CD4-positive, alpha-beta T cell (primary cell): Measurements from ENCODE around the gene POLR2C. TPM values are rescaled to one million over a fixed set of nuclear protein-coding genes. Genes with fewer than 3 reads are reported as not detected.

Experiments used
- ATAC-seq: fragments of 200-7000 bp; cut with Tn5 transposase; one replicate; pipeline ENCODE4 v1.10.0; 2022; ENCODE audit warnings: mild to moderate bottlenecking; ENCODE audit not compliant: poor library complexity
- CTCF ChIA-PET: fragments of 350-600 bp; sonication (Branson Sonifier 250); formaldehyde crosslinking; loops from one replicate; lab custom pipeline; 2021; ENCODE audit warnings: antibody characterized with exemption, inconsistent platforms; lab: Charles Lee
- POLR2A ChIA-PET: fragments of 350-600 bp; sonication (Branson Sonifier 250); formaldehyde crosslinking; loops from one replicate; lab custom pipeline; 2021; ENCODE audit warnings: antibody characterized with exemption, inconsistent platforms; lab: Charles Lee
- DNase-seq, 14 experiments: peaks; one replicate each; pipeline ENCODE4 v3.0.0-alpha.2; 2013 to 2020; ENCODE audit warnings: mixed read lengths in 2 of 14
- H3K27ac ChIP-seq, 2 donors: one replicate each; pipeline versions ENCODE4 v1.5.1 to v1.7.0; 2013; ENCODE audit warnings: low read length in 2 of 2, low read depth in 1 of 2, mild to moderate bottlenecking in 1 of 2
- H3K27me3 ChIP-seq, 2 experiments: 1 replicate in 1 of 2; 2 replicates in 1 of 2; pipeline versions ENCODE4 v1.6.1 to v1.7.0; 2013; ENCODE audit warnings: low read length in 2 of 2, control low read depth in 1 of 2, mild to moderate bottlenecking in 1 of 2, moderate library complexity in 1 of 2; ENCODE audit not compliant: insufficient read depth in 2 of 2, control insufficient read depth in 1 of 2
- H3K36me3 ChIP-seq: one replicate; pipeline ENCODE4 v1.6.1; 2013; ENCODE audit warnings: low read length, control low read depth; ENCODE audit not compliant: insufficient read depth
- H3K4me1 ChIP-seq: one replicate; pipeline ENCODE4 v1.6.1; 2013; ENCODE audit warnings: low read length, control low read depth; ENCODE audit not compliant: insufficient read depth
- H3K4me3 ChIP-seq: one replicate; pipeline ENCODE4 v1.5.1; 2013; ENCODE audit warnings: mild to moderate bottlenecking, low read length, moderate library complexity
- H3K9me3 ChIP-seq, 2 experiments: 1 replicate in 1 of 2; 2 replicates in 1 of 2; pipeline versions ENCODE4 v1.6.1 to v1.7.0; 2013; ENCODE audit warnings: low read length in 2 of 2, mild to moderate bottlenecking in 2 of 2, control low read depth in 1 of 2, moderate library complexity in 1 of 2; ENCODE audit not compliant: control insufficient read depth in 1 of 2, insufficient read depth in 1 of 2
- H3K27ac Mint-ChIP-seq: one replicate; pipeline ENCODE4 v1.8.0; 2020; ENCODE audit warnings: mixed read lengths
- H3K27me3 Mint-ChIP-seq: one replicate; pipeline ENCODE4 v1.8.0; 2021; ENCODE audit warnings: mixed read lengths
- H3K36me3 Mint-ChIP-seq: one replicate; pipeline ENCODE4 v1.8.0; 2021; ENCODE audit warnings: low read depth, mixed read lengths
- H3K4me1 Mint-ChIP-seq: one replicate; pipeline ENCODE4 v1.8.0; 2021; ENCODE audit warnings: low read depth, mixed read lengths
- H3K4me3 Mint-ChIP-seq: one replicate; pipeline ENCODE4 v1.8.0; 2020; ENCODE audit warnings: mild to moderate bottlenecking, mixed read lengths
- H3K9me3 Mint-ChIP-seq: one replicate; pipeline ENCODE4 v1.8.0; 2020; ENCODE audit warnings: mixed read lengths
- CTCF ChIP-seq: fragments of 200-600 bp; IDR thresholded peaks from one replicate; pipeline ENCODE4 v1.8.0; 2022; ENCODE audit warnings: antibody characterized with exemption, mild to moderate bottlenecking
- intact Hi-C, 2 experiments: fragments of 100-400 bp; cut with DNase I in 1 of 2; cut with micrococcal nuclease in 1 of 2; formaldehyde crosslinking; loops; one replicate each; pipeline versions ENCODE4 v1.15.1 to v1.9.0; 2023 to 2025; cut with DNase I, micrococcal nuclease
- total RNA-seq, 174 experiments: library from RNA in 2 of 174; stranded (reverse) in 2 of 174; gene quantifications; one replicate each; pipeline ENCODE4 v1.2.3 and lab custom pipeline; 2021 to 2026

The POLR2C gene
- total RNA-seq, 2 experiments from 2014 or later, result 124 to 125 TPM

- no peak for TF ChIP-seq CTCF
- Histone ChIP-seq H3K36me3 (no peaks in the 10 kb centered on the region), H3K9me3 (no peaks in the 10 kb centered on the region), H3K4me1 (peaks cover 22% of the 10 kb centered on the region), H3K27ac (no peak overlapping the region), H3K27me3 (no peaks in the 10 kb centered on the region), H3K4me3 (peak overlapping the region; percentile 32)
- ChIA-PET CTCF (interaction anchor here (0.9 to 4.3 kb wide), 3 partner anchors 24 to 50 kb away, joined by 4 to 22 read pairs (median 8); partner anchors contain the start of genes CCDC102A and POLR2C), POLR2A (interaction anchor here (1.2 to 6.4 kb wide), 8 partner anchors 14 to 188 kb away, joined by 3 to 49 read pairs (median 4); partner anchors contain the start of genes CCDC102A and POLR2C)
- Mint-ChIP-seq H3K27me3 (no peaks in the 10 kb centered on the region), H3K4me1 (peaks cover 34% of the 10 kb centered on the region), H3K36me3 (no peaks in the 10 kb centered on the region), H3K9me3 (no peaks in the 10 kb centered on the region), H3K27ac (no peak overlapping the region), H3K4me3 (peak overlapping the region; percentile 81)
- intact Hi-C loops, result loop anchor here (1.0 kb wide), 3 partner anchors 25 to 50 kb away; partner anchors contain the start of genes CCDC102A (in 1 of the 2) and POLR2C (in 1 of the 2)
- DNase-seq (no peak), ATAC-seq (no peak)
These were observed 24.7 kb downstream of the POLR2C start for GRCh38 chr16:57486858-57487834.

GRCh38 chr16:57489229-57489628 lies 26.8 kb downstream of the POLR2C start:
- intact Hi-C loops, result no loop called here
- Mint-ChIP-seq H3K27ac (no peak overlapping the region), H3K36me3 (no peaks in the 10 kb centered on the region), H3K4me1 (peaks cover 33% of the 10 kb centered on the region), H3K4me3 (no peak overlapping the region), H3K27me3 (no peaks in the 10 kb centered on the region), H3K9me3 (no peaks in the 10 kb centered on the region)
- Histone ChIP-seq H3K36me3 (no peaks in the 10 kb centered on the region), H3K27ac (no peak overlapping the region), H3K4me3 (no peak overlapping the region), H3K4me1 (peaks cover 22% of the 10 kb centered on the region), H3K9me3 (no peaks in the 10 kb centered on the region), H3K27me3 (no peaks in the 10 kb centered on the region)
- ChIA-PET POLR2A (interaction anchor here (6.4 kb wide), 1 partner anchor 48 kb away, joined by 49 read pairs; the partner anchor contains the start of gene CCDC102A), CTCF (interaction anchor here (1.4 to 4.3 kb wide), 2 partner anchors 27 to 31 kb away, joined by 4 to 22 read pairs; partner anchors contain the start of gene POLR2C)
- no peak for TF ChIP-seq CTCF
- ATAC-seq (no peak), DNase-seq (no peak)

- H3K4me1 Mint-ChIP-seq, result no peaks in the 10 kb centered on the region
- no peak overlapping the region for H3K4me3 ChIP-seq
- intact Hi-C loops, result no loop called here
- H3K27me3 Mint-ChIP-seq, result no peaks in the 10 kb centered on the region
- no peaks in the 10 kb centered on the region for H3K9me3 ChIP-seq
- no peaks in the 10 kb centered on the region for H3K27me3 ChIP-seq
- H3K36me3 ChIP-seq, result no peaks in the 10 kb centered on the region
- ChIA-PET CTCF (no interaction called here), POLR2A (no interaction called here)
- no peaks in the 10 kb centered on the region for H3K9me3 Mint-ChIP-seq
- no peak overlapping the region for H3K27ac Mint-ChIP-seq
- no peak for TF ChIP-seq CTCF
- no peaks in the 10 kb centered on the region for H3K36me3 Mint-ChIP-seq
- H3K4me1 ChIP-seq, result no peaks in the 10 kb centered on the region
- ATAC-seq, result no peak
- DNase-seq, result no peak
- no peak overlapping the region for H3K27ac ChIP-seq
- no peak overlapping the region for H3K4me3 Mint-ChIP-seq
These were observed 31.3 kb downstream of the POLR2C start for GRCh38 chr16:57493767-57494166.
